Measurements from ENCODE around the gene ZEB1. TPM values are rescaled to one million over a fixed set of nuclear protein-coding genes. Genes with fewer than 3 reads are reported as not detected.

The ZEB1 gene
- total and polyA plus RNA-seq, 2 of the 8 experiments (the other 6 are each of a cell fraction or from before 2014, with no cell fraction given), result 0.08 to 0.15 TPM

GRCh38 chr10:31421322-31421721, 102.3 kb downstream of the ZEB1 start:
- Histone ChIP-seq H4K91ac (replicated peaks; ENCODE audit: insufficient read length, low read length) (no peak overlapping the region), H3K9me3 (ENCODE audit: insufficient read depth in 2 of 2, low read depth in 1 of 2, low read length in 1 of 2) (no peaks in the 10 kb centered on the region), H3K79me2 (ENCODE audit: control insufficient read depth in 1 of 2, insufficient read depth in 2 of 2, low read length in 2 of 2) (no peaks in the 10 kb centered on the region), H2BK12ac (ENCODE audit: low read depth, low read length) (no peak overlapping the region), H3K79me1 (ENCODE audit: low read depth, low read length) (no peaks in the 10 kb centered on the region), H2BK5ac (ENCODE audit: low read depth, low read length) (no peak overlapping the region), H2BK120ac (replicated peaks; ENCODE audit: low read depth, low read length) (no peak overlapping the region), H2BK15ac (ENCODE audit: low read length) (no peak overlapping the region), H2AK5ac (ENCODE audit: low read depth, low read length) (no peak overlapping the region), H3K36me3 (ENCODE audit: control insufficient read depth in 2 of 4, insufficient read depth in 4 of 4, low read length in 3 of 4) (no peaks in the 10 kb centered on the region), H3K27me3 (replicated peaks in 1 of 4; ENCODE audit: control insufficient read depth in 3 of 4, extremely low read depth in 1 of 4, insufficient read depth in 3 of 4, low read length in 3 of 4) (no peaks in the 10 kb centered on the region), H3K14ac (ENCODE audit: insufficient read length) (no peak overlapping the region), H3K4me1 (replicated peaks in 1 of 4; ENCODE audit: control insufficient read depth in 3 of 4, insufficient read depth in 4 of 4, low read length in 3 of 4) (no peaks in the 10 kb centered on the region), H3K27ac (ENCODE audit: low read depth, low read length) (no peak overlapping the region), H3K9ac (replicated peaks in 1 of 4; ENCODE audit: extremely low read depth in 1 of 4, low read depth in 3 of 4, low read length in 3 of 4) (no peak overlapping the region), H3K56ac (replicated peaks; ENCODE audit: insufficient read length, low read depth, low read length) (no peak overlapping the region), H3K4ac (replicated peaks; ENCODE audit: insufficient read length, low read depth, low read length) (no peak overlapping the region), H4K8ac (ENCODE audit: extremely low read depth, insufficient read depth, low read length) (no peak overlapping the region), H2AFZ (ENCODE audit: low read length) (no peak overlapping the region), H3K23ac (ENCODE audit: insufficient read length) (no peak overlapping the region), H4K5ac (ENCODE audit: insufficient read length, low read depth, low read length) (no peak overlapping the region), H3K18ac (ENCODE audit: extremely low read depth, low read length) (no peak overlapping the region), H4K20me1 (replicated peaks in 1 of 2; ENCODE audit: control insufficient read depth in 1 of 2, insufficient read depth in 2 of 2, low read length in 2 of 2) (no peaks in the 10 kb centered on the region), H2BK20ac (ENCODE audit: low read length) (no peak overlapping the region), H3K4me3 (ENCODE audit: extremely low read depth in 1 of 4, insufficient read depth in 2 of 4, low read depth in 3 of 4, low read length in 4 of 4) (no peak overlapping the region), H3K4me2 (ENCODE audit: insufficient read depth in 1 of 2, low read depth in 2 of 2, low read length in 2 of 2) (no peak overlapping the region), H3K23me2 (ENCODE audit: low read depth, low read length) (no peaks in the 10 kb centered on the region)
- WGBS, 2 experiments (ENCODE audit: extremely low coverage in 1 of 2, insufficient coverage in 1 of 2, insufficient read length in 1 of 2, insufficient replicate concordance in 2 of 2, low coverage in 1 of 2, low lambda C conversion rate in 2 of 2, missing lambda C conversion rate in 1 of 2), result 100% methylated on average over 1 of the region's 1 CpG; no CpG with 5 or more reads in 1 of the 2 experiments
- ChIA-PET CTCF (ENCODE audit: partially characterized antibody) (no interaction called here), POLR2A (ENCODE audit: partially characterized antibody) (no interaction called here)
- TF ChIP-seq RAD21 (IDR thresholded peaks at IDR 0.05 in 1 of 2, conservative IDR thresholded peaks at IDR 0.05 in 1 of 2; ENCODE audit: low read depth in 2 of 2, low read length in 2 of 2) (no peak), RNF2 (IDR thresholded peaks at IDR 0.05; ENCODE audit: borderline replicate concordance, low read depth, low read length, missing control alignments, poor library complexity, severe bottlenecking) (no peak), TAF7 (optimal IDR thresholded peaks at IDR 0.05; ENCODE audit: borderline replicate concordance, low read depth, low read length) (no peak), YY1 (IDR thresholded peaks at IDR 0.05; ENCODE audit: low read depth, low read length) (no peak), BACH1 (IDR thresholded peaks at IDR 0.05; ENCODE audit: low read length) (no peak), SUZ12 (IDR thresholded peaks at IDR 0.05; ENCODE audit: low read length) (no peak), TAF1 (IDR thresholded peaks at IDR 0.05; ENCODE audit: low read depth, low read length) (no peak), RFX5 (IDR thresholded peaks at IDR 0.05; ENCODE audit: borderline replicate concordance, low read depth, low read length) (no peak), SP4 (IDR thresholded peaks at IDR 0.05; ENCODE audit: low read length) (no peak), HDAC6 (IDR thresholded peaks at IDR 0.05; ENCODE audit: low read depth, low read length) (no peak)
- TF ChIP-seq, protein P1, sequence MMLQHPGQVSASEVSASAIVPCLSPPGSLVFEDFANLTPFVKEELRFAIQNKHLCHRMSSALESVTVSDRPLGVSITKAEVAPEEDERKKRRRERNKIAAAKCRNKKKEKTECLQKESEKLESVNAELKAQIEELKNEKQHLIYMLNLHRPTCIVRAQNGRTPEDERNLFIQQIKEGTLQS (IDR thresholded peaks at IDR 0.05; ENCODE audit: insufficient read depth, low read depth, low read length), result no peak
- DNase-seq (ENCODE audit: low read depth in 1 of 2, low spot score in 2 of 2), result no peak
- FAIRE-seq, result no peak
